ENCODE measurements around the gene ZFP3. TPM values are rescaled to one million over a fixed set of nuclear protein-coding genes. Genes with fewer than 3 reads are reported as not detected.

ZFP3 gene
- total RNA-seq, 1 donor from 2014 or later = 0.12 TPM

DNA sequence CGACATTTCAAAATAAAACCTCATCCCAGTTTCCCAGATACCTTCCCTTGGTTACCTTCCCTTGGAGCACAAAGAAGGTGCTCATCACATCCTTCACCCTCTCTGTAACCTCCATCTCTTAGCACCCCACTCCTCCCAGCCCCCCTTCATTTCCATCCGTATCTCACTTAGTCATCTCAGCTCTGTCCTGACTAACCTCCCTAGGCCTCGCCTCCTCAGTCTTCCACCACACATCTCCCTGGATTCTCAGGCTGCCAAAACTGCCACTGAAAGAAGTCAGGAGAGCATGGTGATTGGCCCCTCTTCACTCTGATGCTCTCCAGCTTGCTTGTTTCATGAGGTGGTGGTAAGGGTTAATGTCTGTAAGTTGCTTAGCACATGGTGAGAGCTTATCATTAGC is 2.3 kb downstream of the ZFP3 start:
- H3K4me1 Mint-ChIP-seq = no peaks in the 10 kb centered on the region
- peaks cover 4% of the 10 kb centered on the region for H3K36me3 Mint-ChIP-seq (ENCODE audit: low read depth)
- DNase-seq (ENCODE audit: low read depth, low spot score) = no peak
- no peaks in the 10 kb centered on the region for H3K27me3 Mint-ChIP-seq (ENCODE audit: low read depth)
- H3K9me3 Mint-ChIP-seq = peaks cover 5% of the 10 kb centered on the region
- H3K27ac Mint-ChIP-seq (ENCODE audit: unreplicated experiment) = no peak overlapping the region
- TF ChIP-seq, protein P1, sequence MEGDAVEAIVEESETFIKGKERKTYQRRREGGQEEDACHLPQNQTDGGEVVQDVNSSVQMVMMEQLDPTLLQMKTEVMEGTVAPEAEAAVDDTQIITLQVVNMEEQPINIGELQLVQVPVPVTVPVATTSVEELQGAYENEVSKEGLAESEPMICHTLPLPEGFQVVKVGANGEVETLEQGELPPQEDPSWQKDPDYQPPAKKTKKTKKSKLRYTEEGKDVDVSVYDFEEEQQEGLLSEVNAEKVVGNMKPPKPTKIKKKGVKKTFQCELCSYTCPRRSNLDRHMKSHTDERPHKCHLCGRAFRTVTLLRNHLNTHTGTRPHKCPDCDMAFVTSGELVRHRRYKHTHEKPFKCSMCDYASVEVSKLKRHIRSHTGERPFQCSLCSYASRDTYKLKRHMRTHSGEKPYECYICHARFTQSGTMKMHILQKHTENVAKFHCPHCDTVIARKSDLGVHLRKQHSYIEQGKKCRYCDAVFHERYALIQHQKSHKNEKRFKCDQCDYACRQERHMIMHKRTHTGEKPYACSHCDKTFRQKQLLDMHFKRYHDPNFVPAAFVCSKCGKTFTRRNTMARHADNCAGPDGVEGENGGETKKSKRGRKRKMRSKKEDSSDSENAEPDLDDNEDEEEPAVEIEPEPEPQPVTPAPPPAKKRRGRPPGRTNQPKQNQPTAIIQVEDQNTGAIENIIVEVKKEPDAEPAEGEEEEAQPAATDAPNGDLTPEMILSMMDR (conservative IDR thresholded peaks at IDR 0.05) = no peak
- H3K4me3 Mint-ChIP-seq = no peak overlapping the region

DNA sequence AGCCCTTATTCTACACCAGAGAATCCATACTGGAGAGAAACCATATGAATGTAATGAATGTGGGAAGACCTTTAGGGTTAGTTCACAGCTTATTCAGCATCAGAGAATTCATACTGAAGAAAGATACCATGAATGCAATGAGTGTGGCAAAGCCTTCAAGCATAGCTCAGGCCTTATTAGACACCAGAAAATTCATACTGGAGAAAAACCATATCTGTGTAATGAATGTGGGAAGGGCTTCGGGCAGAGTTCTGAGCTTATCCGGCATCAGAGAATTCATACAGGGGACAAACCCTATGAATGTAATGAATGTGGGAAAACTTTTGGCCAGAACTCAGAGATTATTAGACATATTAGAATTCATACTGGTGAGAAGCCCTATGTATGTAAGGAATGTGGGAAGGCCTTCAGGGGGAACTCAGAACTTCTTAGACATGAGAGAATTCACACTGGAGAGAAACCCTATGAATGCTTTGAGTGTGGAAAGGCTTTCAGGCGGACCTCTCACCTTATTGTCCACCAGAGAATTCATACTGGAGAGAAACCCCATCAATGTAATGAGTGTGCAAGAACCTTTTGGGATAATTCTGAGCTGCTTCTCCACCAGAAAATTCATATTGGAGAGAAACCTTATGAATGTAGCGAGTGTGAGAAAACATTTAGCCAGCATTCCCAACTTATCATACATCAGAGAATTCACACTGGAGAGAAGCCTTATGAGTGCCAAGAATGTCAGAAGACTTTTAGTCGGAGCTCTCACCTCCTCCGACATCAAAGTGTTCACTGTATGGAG is 14.1 kb downstream of the ZFP3 start:
- H3K36me3 Mint-ChIP-seq (ENCODE audit: low read depth) = peaks cover 44% of the 10 kb centered on the region
- peaks cover 8% of the 10 kb centered on the region for H3K4me1 Mint-ChIP-seq
- no peak overlapping the region for H3K27ac Mint-ChIP-seq (ENCODE audit: unreplicated experiment)
- H3K9me3 Mint-ChIP-seq = peaks cover 39% of the 10 kb centered on the region
- H3K27me3 Mint-ChIP-seq (ENCODE audit: low read depth) = peaks cover 24% of the 10 kb centered on the region
- no peak overlapping the region for H3K4me3 Mint-ChIP-seq
- TF ChIP-seq, protein P1 (conservative IDR thresholded peaks at IDR 0.05) = no peak
- no peak for DNase-seq (ENCODE audit: low read depth, low spot score)

DNA sequence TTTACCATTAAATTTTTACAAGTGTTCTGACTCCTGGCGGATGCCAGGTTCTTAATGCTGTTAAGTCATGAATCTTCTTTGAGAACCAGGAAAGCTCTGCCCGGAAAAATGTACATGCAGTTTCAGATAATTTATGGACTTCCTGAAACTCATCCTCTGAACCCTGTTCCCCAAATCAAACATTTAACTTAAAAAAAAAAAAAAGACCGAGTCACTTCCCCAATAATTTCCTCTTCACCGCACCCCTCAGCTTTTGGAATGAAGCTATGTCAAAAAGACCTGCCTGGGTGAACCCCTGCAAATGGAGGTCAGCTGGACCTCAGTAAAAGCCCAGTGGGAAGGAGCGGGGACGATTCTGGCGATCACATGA is 18.4 kb downstream of the ZFP3 start:
- H3K27me3 Mint-ChIP-seq (ENCODE audit: low read depth) = peaks cover 33% of the 10 kb centered on the region
- H3K9me3 Mint-ChIP-seq = peaks cover 22% of the 10 kb centered on the region
- H3K4me1 Mint-ChIP-seq = peaks cover 8% of the 10 kb centered on the region
- no peak overlapping the region for H3K27ac Mint-ChIP-seq (ENCODE audit: unreplicated experiment)
- H3K36me3 Mint-ChIP-seq (ENCODE audit: low read depth) = peaks cover 35% of the 10 kb centered on the region
- no peak for DNase-seq (ENCODE audit: low read depth, low spot score)
- H3K4me3 Mint-ChIP-seq = peak overlapping the region; percentile 96
- TF ChIP-seq, protein P1 (conservative IDR thresholded peaks at IDR 0.05) = no peak

DNA sequence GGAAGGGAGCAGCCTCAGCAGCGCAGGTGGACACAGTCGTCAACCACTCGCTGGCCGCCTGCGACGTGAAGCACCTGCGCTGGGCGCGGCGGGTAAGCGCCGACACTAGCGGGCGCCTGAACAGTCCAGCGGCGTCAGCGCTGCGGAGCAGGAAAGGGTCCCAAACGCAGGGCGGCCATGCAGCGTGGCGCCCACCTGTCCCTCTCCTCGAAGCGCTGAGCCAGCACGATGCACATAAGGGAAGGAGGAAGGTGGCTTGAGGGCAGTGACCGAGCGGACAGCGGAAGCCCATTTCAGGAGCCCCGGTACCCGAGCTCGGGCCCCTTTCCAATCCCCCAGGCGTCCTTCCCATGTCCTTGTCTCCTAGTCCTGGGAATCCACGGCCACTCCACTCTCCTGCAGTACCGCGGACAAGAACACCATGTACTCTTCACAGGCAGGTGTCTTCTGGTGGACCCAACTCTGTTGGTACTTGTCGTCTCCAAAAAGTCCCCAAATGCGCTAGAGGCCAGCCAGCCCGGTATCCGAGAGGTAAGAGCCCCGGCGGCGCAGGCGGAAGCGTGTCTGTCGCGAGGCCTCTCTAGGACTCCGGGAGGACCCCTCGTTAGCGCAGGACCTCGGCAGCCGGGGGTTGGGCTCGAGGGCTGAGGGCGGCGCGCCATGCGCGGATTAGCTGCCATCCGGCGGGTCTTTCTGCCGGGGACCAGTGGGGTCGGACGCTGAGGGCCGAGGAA is 19.0 kb downstream of the ZFP3 start:
- H3K27me3 Mint-ChIP-seq (ENCODE audit: low read depth) = peaks cover 33% of the 10 kb centered on the region
- H3K9me3 Mint-ChIP-seq = peaks cover 19% of the 10 kb centered on the region
- peak overlapping the region; percentile 50 for H3K27ac Mint-ChIP-seq (ENCODE audit: unreplicated experiment)

DNA sequence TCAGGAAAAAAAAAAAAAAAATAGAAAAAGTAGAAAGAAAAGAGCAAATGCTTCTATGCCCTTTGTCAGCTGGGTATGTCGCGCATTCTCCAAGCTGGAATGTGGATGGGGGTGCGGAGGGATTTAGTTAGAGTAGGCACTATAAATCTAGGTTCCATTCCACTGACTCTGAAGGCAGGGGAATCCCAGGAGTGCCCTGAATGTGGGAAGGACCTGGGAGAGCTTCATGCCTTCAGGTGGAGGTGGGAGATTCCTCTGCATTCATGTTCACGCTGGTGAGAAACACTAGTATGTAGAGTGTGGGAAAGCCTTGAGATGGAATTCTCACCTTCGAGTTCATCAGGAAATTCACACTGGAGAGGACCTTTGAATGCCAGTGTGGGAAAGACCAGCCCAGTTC is 21.0 kb downstream of the ZFP3 start:
- H3K27ac Mint-ChIP-seq (ENCODE audit: unreplicated experiment) = no peak overlapping the region
- peaks cover 9% of the 10 kb centered on the region for H3K9me3 Mint-ChIP-seq
- peaks cover 33% of the 10 kb centered on the region for H3K27me3 Mint-ChIP-seq (ENCODE audit: low read depth)
- H3K4me3 Mint-ChIP-seq = peak overlapping the region; percentile 47
- no peak for DNase-seq (ENCODE audit: low read depth, low spot score)
- H3K36me3 Mint-ChIP-seq (ENCODE audit: low read depth) = peaks cover 30% of the 10 kb centered on the region
- H3K4me1 Mint-ChIP-seq = peaks cover 8% of the 10 kb centered on the region
- TF ChIP-seq, protein P1 (conservative IDR thresholded peaks at IDR 0.05) = no peak

More for the DNA sequence above, 19.0 kb downstream of the ZFP3 start:
- Mint-ChIP-seq H3K36me3 (ENCODE audit: low read depth) (peaks cover 31% of the 10 kb centered on the region), H3K4me1 (peaks cover 8% of the 10 kb centered on the region), H3K4me3 (peak overlapping the region; percentile 96)
- peak; percentile 68 for DNase-seq (ENCODE audit: low read depth, low spot score)
- TF ChIP-seq, protein P1 (conservative IDR thresholded peaks at IDR 0.05) = no peak

Data from neural crest cell (in vitro differentiated cells).